Hematopoietic multipotent progenitor cell treated with erythropoietin and hydrocortisone succinate and interleukin-3 and kit ligand, for 17 days (in vitro differentiated cells): ENCODE measurements around the gene QRICH1.

Experiments
- DNase-seq: peaks from one replicate; pipeline ENCODE4 v3.0.0-alpha.2; 2015; ENCODE audit warnings: low spot score

Gene QRICH1

GRCh38 chr3:48997714-48998637 is 95.9 kb downstream of the QRICH1 start:
- DNase-seq, result no peak

DNA sequence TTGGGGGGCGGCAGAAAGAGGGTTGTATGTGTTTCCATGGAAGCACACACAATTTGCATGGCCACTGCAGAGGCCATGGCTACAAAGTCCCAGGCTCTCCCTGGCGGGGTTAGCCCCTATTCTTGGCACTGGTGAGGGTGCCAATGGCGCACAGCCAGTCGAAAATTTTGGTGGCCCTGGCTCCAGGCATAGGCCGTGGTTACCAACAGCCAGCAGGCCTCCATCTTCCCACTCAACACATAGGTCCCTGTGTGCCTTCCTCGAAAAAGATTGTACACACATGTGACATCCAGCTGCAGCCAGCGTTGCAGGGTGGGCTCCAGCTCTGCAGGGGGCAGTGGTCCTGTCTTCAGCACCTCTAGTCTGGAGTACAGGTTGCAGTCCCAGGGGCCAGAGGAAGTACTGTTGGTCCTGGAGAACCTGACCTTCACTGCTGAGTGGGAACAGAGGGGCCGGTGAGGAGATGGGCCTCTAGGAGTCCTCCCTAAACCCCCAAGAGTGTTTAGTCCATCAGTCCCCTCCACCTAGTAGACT is 96.7 kb downstream of the QRICH1 start:
- DNase-seq, result no peak

GRCh38 chr3:48996640-48997039 is 97.2 kb downstream of the QRICH1 start:
- no peak for DNase-seq

DNA sequence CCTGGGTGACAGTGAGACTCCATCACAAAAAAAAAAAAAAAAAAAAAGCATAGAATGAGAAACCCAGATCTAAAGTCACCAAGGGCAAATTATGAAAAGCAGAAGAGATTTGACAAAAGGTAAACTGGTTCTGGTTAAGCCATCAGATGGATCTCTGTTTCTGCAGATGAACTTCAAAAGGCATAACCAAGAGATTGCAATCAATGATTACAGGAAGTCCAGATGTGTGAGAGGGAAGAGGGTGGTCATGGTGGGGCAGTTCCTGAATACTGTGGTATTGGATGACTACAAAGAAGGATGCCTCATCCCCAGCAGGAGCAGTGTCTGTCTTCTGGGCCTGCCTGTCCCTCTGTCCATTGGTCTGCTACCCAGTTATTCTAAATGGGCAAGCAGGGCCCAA is 100.0 kb downstream of the QRICH1 start:
- no peak for DNase-seq

DNA sequence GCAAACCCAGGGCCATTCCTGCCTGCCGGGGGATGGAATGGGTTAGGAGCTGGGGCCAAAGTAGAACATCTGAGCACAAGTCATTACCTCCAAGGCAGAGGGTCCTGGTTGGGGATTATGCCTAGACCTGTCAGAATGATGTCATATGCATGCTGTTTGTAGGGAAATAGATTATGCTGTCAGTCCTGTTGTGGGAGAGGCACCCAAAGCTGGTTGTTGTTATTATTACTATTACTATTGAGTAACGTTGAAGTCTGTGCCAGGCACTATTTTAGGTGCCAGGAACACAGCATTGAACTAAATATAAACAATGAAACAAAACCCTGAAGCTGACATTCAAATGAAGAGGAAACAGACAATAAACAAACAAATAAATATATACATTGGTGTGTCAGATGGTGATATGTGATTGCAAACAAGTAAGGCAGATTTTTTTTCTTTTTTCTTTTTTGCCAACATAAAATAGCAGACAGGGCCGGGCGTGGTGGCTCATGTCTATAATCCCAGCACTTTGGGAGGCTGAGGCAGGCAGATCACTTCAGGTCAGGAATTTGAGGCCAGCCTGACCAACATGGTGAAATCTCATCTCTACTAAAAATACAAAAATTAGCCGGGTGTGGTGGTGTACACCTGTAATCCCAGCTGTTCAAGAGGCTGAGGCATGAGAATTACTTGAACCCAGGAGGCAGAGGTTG is 101.9 kb downstream of the QRICH1 start:
- no peak for DNase-seq

- peak; percentile 66 for DNase-seq
Measured at GRCh38 chr3:48990636-48991469, 103.0 kb downstream of the QRICH1 start.

GRCh38 chr3:48989796-48990635 is 103.9 kb downstream of the QRICH1 start, which contains the start of gene P4HTM:
Gene P4HTM (plus strand): TSS chr3:48990241. CDS start chr3:48990257, 16 bp downstream.
- DNase-seq, result peak; percentile 91

- no peak for DNase-seq
Measured at GRCh38 chr3:48989126-48989795, 104.6 kb downstream of the QRICH1 start.

DNA sequence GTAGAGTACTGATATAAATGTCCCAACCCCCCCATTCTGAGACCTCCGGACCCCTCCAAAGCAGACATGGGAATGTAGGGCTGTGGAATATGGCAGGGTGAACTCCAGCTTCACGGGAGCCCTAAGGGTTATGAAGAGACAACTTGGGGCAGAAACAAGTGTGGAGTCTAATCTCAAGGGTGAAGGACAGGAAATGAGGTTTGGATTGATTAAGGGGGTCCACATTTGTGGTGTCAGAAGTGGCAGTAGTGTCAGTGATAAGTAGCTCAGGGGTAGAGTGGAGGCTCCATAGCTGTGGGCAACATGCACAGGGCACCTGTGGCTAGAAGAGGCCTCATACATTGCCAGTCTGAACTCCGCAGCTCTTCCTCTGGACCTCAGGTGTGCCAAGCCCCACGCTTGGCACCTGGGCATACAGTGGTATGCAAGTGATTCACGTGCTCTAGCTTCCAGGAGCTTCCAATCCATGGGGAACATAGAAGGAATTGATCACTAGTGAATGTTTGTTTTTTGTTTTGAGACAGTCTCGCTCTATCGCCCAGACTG is 108.0 kb downstream of the QRICH1 start:
- DNase-seq, result no peak

GRCh38 chr3:48984663-48985062 is 109.2 kb downstream of the QRICH1 start:
- no peak for DNase-seq

GRCh38 chr3:48983096-48983495 is 110.8 kb downstream of the QRICH1 start:
- no peak for DNase-seq

GRCh38 chr3:48982686-48983085 is 111.2 kb downstream of the QRICH1 start:
- DNase-seq, result no peak

DNA sequence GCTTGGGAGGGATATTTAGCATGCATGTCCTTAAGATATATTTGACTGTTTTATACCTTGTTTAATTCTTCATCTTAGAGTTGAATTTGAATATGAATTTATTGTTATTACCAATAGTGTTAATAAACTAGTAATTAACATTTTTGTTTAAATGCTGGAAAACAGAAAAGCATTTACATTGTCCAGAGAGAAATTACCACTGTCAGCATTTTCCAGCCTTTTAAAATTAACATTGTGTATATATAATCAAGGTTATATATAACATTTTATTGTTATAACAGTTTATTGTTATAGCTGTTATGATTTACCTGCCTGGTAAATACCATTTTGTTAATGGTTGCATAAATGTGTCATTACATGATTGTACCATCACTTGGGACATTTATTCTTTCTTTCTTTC is 111.9 kb downstream of the QRICH1 start:
- no peak for DNase-seq

- no peak for DNase-seq
Measured at GRCh38 chr3:48980295-48980694, 113.6 kb downstream of the QRICH1 start.
